Endometrial microvascular endothelial cells (primary cell): ENCODE results near the gene EPS8. TPM values are rescaled to one million over a fixed set of nuclear protein-coding genes. Genes with fewer than 3 reads are reported as not detected.

Experiments
- in situ Hi-C: cut with HindIII; loops from 2 replicates; pipeline ENCODE4 v1.10.0; 2017; ENCODE audit warnings: low sequenced_read_pairs, low pct_unique_long_range_greater_than_20kb; ENCODE audit errors: inconsistent ontology term
- total RNA-seq: library from RNA; depleted of rRNA; stranded (reverse); fragments of >200 nt; gene quantifications from one replicate; pipeline ENCODE4 v1.2.3, GENCODE V29; 2015; ENCODE audit errors: inconsistent ontology term

EPS8 gene
- total RNA-seq, 1 donor from 2014 or later, result 12.0 TPM

GRCh38 chr12:15633201-15633600 is 156.0 kb downstream of the EPS8 start:
- in situ Hi-C loops, result no loop called here

- in situ Hi-C loops, result no loop called here
These were observed 156.5 kb downstream of the EPS8 start for GRCh38 chr12:15632708-15633107.

- in situ Hi-C loops, result no loop called here
These were observed 158.0 kb downstream of the EPS8 start for GRCh38 chr12:15631007-15631715.

GRCh38 chr12:15629761-15630160 is 159.4 kb downstream of the EPS8 start:
- in situ Hi-C loops, result no loop called here

DNA sequence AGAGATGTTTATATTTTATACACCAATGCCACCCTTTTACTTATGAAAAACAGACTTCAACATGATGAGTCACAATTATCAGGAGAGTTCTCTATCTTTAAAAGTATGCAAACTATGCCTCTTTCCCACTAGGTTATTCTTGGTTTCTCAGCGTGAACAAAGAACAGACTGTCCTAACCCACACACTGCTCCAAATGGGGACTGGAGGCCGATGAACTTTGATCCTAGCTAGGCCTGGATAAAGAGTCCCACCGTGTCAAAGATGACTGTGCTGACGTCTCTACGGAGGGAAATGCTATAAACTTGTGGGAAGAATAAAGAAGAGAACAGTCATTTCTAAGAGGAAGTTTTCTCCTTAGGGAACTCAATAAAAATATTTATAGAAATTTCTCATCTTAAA is 160.1 kb downstream of the EPS8 start:
- in situ Hi-C loops, result no loop called here

DNA sequence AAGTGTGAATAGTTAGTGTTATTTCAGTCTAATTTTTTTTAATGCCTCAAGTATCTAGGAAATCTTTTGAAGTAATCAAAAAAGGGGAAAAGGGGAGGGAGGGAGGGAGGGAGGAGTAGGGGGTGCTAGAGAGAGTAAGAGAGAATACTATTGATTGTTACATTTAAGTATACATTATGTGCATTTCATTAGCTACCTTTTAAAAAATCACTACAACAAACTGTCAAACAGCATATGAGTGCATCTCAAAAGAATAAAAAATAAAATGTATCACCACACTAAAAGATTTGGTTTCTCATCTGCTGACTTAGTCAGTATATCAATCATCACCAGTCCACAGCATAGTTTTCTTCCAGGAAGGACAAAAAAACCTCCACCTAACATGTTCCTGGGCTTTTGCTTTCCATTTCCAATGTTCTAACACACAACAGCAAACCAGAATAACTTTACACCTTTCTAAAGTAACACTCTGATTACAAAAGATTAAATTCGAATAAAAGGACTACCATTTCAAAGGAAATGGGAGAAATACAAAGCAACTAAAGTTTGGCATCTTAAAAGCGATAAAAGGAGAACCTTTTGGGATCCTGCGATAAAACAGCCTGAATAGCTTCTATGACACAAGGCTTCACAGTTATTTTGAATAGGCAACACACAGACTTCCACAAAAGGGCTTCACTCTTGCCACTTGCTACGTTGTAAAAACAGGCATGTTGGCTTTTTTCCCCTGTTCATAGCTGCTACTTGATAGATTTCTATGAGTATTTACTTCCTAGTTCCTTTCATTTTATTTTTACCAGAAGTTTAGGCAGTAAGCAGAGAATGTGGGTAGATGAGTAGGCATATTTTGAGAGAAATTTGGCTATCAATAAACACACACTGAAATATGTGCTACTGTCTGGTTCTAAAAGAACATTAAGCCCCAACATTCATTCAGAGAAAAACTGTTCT is 160.9 kb downstream of the EPS8 start:
- in situ Hi-C loops, result no loop called here

DNA sequence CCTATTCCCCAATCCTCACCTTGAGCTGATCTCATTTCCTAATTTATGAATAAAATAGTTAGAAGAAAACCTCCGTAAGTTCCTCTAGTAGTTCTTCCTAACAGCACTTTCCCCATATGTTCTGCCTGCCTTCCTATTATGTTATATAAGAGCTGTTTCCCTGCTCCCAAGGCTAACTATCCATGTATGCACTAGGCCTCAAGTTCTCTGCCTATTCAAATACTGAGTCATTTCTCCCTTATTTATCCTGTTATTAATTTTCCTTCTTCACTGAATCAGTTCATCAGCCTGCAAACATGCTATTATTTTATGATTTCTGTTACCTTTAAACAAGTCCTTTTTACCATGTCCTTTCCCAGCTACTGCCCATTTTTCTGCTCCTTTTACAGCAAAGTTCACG is 164.1 kb downstream of the EPS8 start:
- in situ Hi-C loops, result no loop called here

- in situ Hi-C loops, result loop anchor here (25.0 kb wide), 1 partner anchor 91 kb away; no protein-coding TSS in a partner anchor
These were observed 168.2 kb downstream of the EPS8 start for GRCh38 chr12:15620741-15621539.

DNA sequence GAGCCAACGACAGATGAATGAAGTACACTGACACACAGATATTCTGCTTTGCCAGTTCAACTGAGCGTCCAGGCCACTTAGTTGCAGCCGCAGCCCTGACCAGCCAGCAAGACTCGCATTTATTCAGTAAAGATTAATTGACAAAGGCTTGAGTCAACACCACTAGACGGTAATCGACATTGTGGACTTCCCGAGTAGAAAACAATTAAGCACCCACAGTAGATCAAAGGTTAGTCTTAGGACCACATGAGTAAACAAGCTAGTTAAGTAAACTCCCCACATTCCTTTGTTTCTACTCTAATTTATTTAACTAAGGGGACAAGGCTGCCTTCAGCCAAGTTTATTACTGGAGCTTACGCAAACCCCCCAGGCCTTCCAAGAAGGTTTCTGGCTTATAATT is 172.7 kb downstream of the EPS8 start:
- in situ Hi-C loops, result loop anchor here (25.0 kb wide), 1 partner anchor 96 kb away; no protein-coding TSS in a partner anchor

- in situ Hi-C loops, result loop anchor here (25.0 kb wide), 1 partner anchor 98 kb away; no protein-coding TSS in a partner anchor
These were observed 175.2 kb downstream of the EPS8 start for GRCh38 chr12:15613981-15614380.

DNA sequence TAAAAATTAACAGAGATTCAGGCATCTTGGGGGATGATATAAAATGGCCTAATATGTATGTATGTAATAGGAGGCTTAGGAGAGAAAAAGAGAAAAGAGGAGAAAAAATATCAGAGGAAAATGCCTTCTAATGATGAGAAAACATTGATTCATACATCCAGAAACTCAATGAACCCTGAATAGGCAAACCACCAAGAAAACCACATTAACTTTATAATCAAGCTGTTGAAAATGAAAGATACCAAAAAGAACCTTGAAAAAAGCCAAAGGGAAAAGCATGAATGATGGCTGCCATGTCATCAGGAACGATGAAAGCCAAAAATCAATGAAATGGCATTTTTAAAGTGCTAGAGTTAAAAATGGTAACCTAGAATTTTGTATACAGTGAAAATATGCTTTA is 180.2 kb downstream of the EPS8 start:
- in situ Hi-C loops, result loop anchor here (25.0 kb wide), 1 partner anchor 103 kb away; no protein-coding TSS in a partner anchor

DNA sequence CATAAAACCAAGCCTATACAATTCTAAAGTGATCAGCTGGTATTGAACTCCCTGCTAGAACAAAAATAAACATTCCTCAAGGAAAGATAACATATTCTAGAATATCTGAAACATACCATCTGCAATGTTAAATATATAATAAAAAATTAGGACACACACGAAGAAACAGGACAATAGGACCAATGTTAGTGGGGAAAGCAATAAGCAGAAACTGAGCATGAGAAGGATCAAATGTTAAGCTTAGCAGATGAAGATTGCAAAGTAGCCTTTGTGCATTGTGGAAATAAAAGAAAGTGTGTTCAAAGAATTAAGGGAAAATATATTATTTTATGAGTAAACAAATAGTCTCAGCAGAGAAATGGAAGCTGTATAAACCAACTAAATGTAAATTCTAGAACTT is 180.8 kb downstream of the EPS8 start:
- in situ Hi-C loops, result loop anchor here (25.0 kb wide), 1 partner anchor 104 kb away; no protein-coding TSS in a partner anchor

GRCh38 chr12:15605881-15606590 is 183.2 kb downstream of the EPS8 start:
- in situ Hi-C loops, result loop anchor here (25.0 kb wide), 1 partner anchor 106 kb away; no protein-coding TSS in a partner anchor

DNA sequence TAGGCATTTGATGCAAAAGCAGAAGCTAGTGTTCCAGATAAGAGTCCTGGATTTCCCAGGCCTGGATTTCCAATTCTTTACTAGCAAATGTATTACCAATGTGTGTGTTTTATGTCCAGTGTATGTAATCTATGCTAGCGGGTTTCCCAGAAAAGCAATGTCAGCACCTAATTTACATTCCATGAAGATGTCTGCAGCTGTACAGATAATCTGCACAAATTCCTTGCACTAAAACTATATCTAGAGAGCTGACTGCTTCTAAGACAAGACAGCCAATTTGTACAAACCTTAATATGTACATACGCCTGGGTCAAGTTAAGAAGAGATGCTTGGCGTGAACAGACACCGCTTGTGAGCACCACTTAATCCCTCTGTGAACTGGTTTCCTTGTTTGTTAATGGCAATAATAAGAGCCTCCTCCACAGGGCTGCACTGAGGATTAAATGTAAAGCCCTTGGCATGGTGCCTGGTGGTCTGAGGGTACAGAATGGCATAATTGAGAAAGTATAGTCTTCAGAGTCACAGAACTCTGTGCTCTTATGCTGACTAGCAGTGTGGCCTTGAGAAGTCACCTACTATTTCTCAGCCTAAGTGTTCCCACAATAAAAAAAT is 185.6 kb downstream of the EPS8 start:
- in situ Hi-C loops, result loop anchor here (25.0 kb wide), 1 partner anchor 109 kb away; no protein-coding TSS in a partner anchor

- in situ Hi-C loops, result loop anchor here (25.0 kb wide), 1 partner anchor 110 kb away; no protein-coding TSS in a partner anchor
These were observed 187.0 kb downstream of the EPS8 start for GRCh38 chr12:15602051-15602672.

DNA sequence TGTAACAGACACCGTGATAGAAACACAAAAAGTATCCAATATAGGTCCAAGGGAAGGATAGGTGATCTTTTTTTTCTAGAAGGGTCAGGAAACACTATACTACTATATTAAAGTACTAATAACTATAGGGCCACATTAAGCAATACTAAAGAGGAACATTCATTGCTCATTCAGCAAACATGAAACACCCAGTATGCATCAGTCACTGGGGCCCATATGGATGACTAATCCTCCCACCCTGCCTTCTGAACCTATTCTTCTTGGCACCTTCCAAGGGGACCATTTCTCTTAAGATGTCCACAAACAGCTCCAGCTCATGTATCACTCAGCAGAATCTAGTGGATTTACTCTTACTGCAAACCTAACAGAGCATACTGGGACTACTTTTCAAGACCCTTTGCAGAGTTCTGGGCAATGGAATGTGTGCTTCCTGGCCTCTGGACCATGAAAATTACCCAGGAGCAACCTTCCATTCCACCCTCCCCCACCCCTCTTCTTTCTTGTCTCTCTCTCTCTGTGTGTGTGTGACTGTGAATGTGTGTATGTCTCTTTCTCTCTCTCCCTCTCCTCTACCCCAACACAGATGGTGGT is 187.9 kb downstream of the EPS8 start:
- in situ Hi-C loops, result loop anchor here (25.0 kb wide), 1 partner anchor 111 kb away; no protein-coding TSS in a partner anchor
